Ectodermal cell (in vitro differentiated cells): ENCODE results near the gene SLIRP.
A peak's percentile ranks its signal among the peaks of the same experiment; 100 is the strongest.
"Not testable (repeated sequence)": the region's sequence is repeated elsewhere in the genome, so short reads cannot be mapped to it uniquely, and the experiment has no call there.

ENCODE experiments used
- H3K27ac ChIP-seq: 2 replicates; pipeline ENCODE4 v1.7.0; 2013; ENCODE audit warnings: mild to moderate bottlenecking, low read depth, low read length; ENCODE audit not compliant: insufficient read depth, poor library complexity, severe bottlenecking
- H3K27me3 ChIP-seq: 2 replicates; pipeline ENCODE4 v1.7.0; 2013; ENCODE audit warnings: mild to moderate bottlenecking, low read length; ENCODE audit not compliant: insufficient read depth, control insufficient read depth, poor library complexity, severe bottlenecking
- H3K36me3 ChIP-seq: one replicate; pipeline ENCODE4 v1.7.0; 2013; ENCODE audit warnings: low read length; ENCODE audit not compliant: control insufficient read depth, insufficient read depth
- H3K4me1 ChIP-seq: one replicate; pipeline ENCODE4 v1.7.0; 2013; ENCODE audit warnings: low read length; ENCODE audit not compliant: control insufficient read depth, insufficient read depth
- H3K4me3 ChIP-seq: 2 replicates; pipeline ENCODE4 v1.7.0; 2013; ENCODE audit warnings: low read depth, low read length, control low read depth; ENCODE audit not compliant: insufficient read depth
- H3K9me3 ChIP-seq: 2 replicates; pipeline ENCODE4 v1.7.0; 2013; ENCODE audit warnings: mild to moderate bottlenecking, low read length, moderate library complexity; ENCODE audit not compliant: control insufficient read depth
- WGBS, 2 experiments: methylation state at CpG; one replicate each; pipeline ENCODE4 v1.1.7; 2013; ENCODE audit warnings: missing lambda C conversion rate in 2 of 2; 5-methylcytosine and 5-hydroxymethylcytosine counted together

Gene SLIRP

DNA sequence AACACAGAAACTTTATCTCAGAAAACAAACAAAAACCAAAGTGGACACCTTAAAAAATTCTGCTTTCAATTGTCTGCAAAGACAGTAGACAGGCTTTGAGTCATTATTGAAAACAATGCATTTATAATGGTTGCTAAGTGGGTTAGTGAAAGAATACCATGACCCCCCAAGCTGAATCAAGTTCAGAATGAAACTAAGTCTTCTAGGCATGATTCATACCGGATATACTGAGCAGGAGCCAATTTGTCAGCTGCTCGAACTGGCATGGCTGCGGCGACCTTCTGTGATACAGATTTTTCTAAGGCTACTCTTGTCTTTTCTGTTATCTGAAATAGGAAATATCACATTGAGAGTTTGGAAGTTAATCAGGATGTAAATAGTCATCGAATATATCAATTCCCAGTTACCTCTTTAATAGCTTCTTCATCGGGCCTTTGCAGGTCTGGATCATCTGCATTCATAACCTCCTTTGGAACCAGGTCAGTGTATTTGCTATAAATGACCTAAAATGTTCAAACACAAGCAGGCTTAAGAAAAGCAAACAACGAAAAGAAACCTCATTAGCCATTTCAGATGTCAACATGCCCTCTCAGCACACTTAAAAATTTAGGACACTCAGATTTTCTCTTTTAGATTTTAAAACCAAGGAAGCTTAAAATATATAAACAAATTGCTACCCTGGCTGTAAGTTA lies 30.8 kb downstream of the SLIRP start:
- no peaks in the 10 kb centered on the region for H3K27me3 ChIP-seq
- peaks cover 41% of the 10 kb centered on the region for H3K36me3 ChIP-seq
- no peaks in the 10 kb centered on the region for H3K9me3 ChIP-seq
- no peak overlapping the region for H3K4me3 ChIP-seq
- H3K27ac ChIP-seq = no peak overlapping the region
- WGBS, 2 experiments = 89 to 97% methylated on average over 7 of the region's 7 CpGs
- H3K4me1 ChIP-seq = no peaks in the 10 kb centered on the region

DNA sequence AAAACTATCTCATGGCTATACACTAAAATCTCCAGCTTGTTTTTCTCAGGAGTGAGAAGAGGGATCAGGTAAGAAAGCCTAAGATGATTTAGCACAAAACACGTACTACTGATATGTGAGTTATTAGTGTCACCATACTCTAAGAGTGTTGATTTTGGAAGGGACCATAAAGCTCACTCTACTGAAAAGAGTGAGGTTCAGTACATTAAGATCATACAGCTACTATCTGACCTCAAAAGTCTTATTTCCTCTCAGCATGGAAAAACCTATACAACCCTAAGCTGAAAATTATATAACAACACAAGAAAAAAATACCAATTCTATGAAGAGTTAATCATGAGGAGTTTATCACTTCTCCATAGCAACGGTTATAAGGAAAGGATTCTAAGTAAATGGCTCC lies 33.5 kb downstream of the SLIRP start:
- peaks cover 24% of the 10 kb centered on the region for H3K36me3 ChIP-seq

DNA sequence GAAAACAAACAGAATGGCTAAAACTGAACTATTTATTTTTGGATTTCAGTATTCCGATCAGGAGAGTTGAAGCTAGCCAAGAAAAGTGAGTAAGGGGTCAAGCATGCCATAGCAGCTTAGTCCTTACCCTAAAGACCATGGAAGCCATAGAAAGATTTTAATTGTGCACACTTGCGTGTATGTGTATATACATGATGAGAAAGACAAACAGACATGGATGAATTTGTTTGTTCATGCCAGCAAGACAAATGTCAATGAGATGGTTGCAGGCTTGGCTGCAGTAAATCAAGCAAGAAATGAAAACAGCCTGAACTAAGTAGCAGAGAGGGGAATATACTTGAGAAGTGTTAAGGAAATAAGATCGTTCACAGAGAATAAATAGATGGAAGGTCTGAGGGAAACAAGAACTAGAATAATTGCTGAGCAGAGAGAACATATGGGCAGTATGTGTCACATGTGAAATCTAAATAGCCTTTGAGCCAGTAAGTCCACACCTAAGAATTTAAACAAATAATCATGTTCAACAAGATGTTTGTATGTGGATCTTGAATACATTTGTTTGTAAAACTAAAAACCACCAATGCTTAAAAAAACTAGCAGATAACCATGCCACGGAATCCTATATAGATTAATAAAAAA lies 38.3 kb downstream of the SLIRP start:
- H3K4me3 ChIP-seq = no peak overlapping the region
- no peaks in the 10 kb centered on the region for H3K4me1 ChIP-seq
- peaks cover 42% of the 10 kb centered on the region for H3K36me3 ChIP-seq
- 87 to 88% methylated on average over 3 of the region's 4 CpGs for WGBS, 2 experiments
- H3K27ac ChIP-seq = no peak overlapping the region
- H3K9me3 ChIP-seq = no peaks in the 10 kb centered on the region
- H3K27me3 ChIP-seq = no peaks in the 10 kb centered on the region

More for the DNA sequence above, 33.5 kb downstream of the SLIRP start:
- WGBS, 2 experiments = 97 to 100% methylated on average over 2 of the region's 2 CpGs
- no peaks in the 10 kb centered on the region for H3K4me1 ChIP-seq
- no peaks in the 10 kb centered on the region for H3K9me3 ChIP-seq
- H3K27ac ChIP-seq = no peak overlapping the region
- H3K4me3 ChIP-seq = no peak overlapping the region
- no peaks in the 10 kb centered on the region for H3K27me3 ChIP-seq

DNA sequence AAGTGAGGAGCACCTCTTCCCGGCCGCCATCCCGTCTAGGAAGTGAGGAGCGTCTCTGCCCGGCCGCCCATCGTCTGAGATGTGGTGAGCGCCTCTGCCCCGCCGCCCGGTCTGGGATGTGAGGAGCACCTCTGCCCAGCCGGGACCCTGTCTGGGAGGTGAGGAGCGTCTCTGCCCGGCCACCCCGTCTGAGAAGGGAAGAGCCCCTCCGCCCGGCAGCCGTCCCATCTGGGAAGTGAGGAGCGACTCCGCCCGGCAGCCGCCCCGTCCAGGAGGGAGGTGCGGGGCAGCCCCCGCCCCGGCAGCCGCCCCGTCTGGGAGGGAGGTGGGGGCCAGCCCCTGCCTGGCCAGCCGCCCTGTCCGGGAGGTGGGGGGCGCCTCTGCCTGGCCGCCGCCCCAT lies 39.5 kb downstream of the SLIRP start:
- not testable (repeated sequence) for H3K4me1 ChIP-seq, H3K27me3 ChIP-seq, H3K4me3 ChIP-seq, H3K9me3 ChIP-seq, H3K27ac ChIP-seq
- peaks cover 44% of the 10 kb centered on the region for H3K36me3 ChIP-seq
- WGBS, 2 experiments = 91 to 92% methylated on average over 33 of the region's 33 CpGs

DNA sequence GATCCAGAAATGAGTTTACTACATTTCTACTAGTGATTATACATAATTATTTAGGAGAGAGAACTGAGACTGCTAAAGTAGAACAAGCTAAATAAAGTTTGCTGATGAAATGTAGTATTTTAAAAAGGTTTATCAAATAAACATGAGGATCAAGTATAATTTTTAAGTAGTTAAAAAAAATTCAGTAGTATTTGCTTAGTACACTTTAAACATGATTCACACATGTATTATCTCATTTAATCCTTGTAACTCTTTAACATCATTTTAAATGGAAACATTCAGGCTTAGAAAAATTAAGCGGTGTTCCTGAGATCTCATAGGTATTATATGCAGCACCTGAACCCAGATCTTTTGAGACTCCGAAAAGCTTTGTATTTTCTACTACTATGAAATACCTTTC lies 44.4 kb downstream of the SLIRP start:
- H3K4me1 ChIP-seq = no peaks in the 10 kb centered on the region
- 90 to 92% methylated on average over 1 to 2 of the region's 2 CpGs for WGBS, 2 experiments
- peaks cover 50% of the 10 kb centered on the region for H3K36me3 ChIP-seq
- H3K27me3 ChIP-seq = no peaks in the 10 kb centered on the region
- no peak overlapping the region for H3K27ac ChIP-seq
- no peaks in the 10 kb centered on the region for H3K9me3 ChIP-seq
- H3K4me3 ChIP-seq = no peak overlapping the region

DNA sequence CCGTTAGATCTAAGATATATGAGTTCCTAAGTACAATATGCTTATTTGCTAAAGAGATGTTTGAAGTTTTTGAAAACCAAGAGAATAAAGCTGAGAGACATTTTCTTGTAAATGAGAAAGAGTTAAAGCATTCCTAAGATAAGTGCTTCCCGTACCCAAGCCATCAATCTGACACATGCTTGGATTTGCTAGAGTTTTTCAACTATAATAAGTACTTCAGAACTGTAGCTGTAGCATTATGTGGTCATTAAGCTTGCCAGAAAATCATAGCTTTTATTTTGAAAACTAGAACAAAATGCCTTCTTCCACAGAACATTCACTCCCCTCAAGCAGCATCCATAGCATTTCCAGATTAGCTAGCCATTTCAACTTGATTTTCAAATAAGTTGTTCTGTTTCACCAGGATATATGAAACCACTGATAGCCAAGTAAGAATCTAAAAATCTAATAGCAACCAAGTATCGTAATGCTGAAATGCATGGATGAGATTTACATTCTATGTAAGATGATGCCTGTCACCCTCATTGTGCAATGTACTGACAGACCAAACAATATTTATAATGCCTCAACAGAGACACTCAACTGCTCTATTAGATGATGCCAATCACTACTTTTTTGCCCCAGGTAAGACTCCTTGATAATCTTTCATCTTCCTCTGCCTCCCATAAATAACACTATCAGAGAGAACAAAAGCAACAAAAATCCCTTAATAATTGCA lies 45.1 kb downstream of the SLIRP start:
- Histone ChIP-seq H3K4me3 (no peak overlapping the region), H3K27ac (no peak overlapping the region), H3K4me1 (no peaks in the 10 kb centered on the region), H3K9me3 (no peaks in the 10 kb centered on the region), H3K27me3 (no peaks in the 10 kb centered on the region), H3K36me3 (peaks cover 45% of the 10 kb centered on the region)
- 97 to 100% methylated on average over 1 to 3 of the region's 3 CpGs for WGBS, 2 experiments

DNA sequence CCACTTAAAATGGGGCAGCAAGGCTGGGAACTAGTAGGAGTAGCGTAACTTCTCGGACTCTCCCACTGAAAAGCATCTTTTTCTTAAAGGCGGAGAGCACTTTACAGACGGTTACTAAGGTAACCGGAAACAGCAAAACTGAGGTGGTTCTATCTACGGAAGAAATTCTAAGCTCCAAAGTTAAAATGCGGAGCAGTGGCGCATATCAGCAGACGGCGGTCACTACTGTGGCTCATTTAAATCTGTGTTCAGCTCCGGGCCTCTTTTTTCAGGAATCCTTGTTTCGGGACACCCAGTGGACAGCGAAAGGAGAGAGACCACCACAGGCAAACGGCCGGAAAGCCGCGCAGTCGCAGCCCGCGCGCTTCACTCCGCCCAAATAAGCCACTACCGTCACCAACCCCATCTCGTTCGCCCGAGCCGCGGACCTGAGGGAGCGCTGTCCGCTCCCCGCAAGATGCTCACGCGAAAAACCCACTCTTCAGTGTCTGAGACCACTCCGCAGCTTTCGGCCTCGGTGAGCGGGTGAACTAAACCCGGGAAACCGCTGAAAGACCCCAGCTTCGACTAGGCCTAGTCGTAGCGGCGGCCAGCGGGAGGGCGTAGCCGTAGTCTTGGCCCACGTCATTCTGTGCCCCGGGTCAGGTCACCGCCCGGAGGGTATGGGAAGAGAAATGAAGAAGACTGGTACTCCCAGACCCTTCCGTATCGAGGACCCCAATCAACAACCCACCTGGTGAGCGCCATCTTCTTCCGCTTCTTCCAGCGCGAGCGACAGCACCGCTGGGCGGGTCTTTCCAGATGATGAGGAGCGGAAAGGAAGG lies 52.7 kb downstream of the SLIRP start, which contains the start of gene SNW1:
TSS of gene SNW1 (minus strand) at position 776 of the 824 bp plus-strand sequence. CDS start at position 747, 29 bp downstream.
- H3K4me3 ChIP-seq = peak within 1 kb of the TSS; percentile 77
- no peaks in the 10 kb centered on the region for H3K9me3 ChIP-seq
- H3K27ac ChIP-seq = peak within 1 kb of the TSS; percentile 79
- H3K4me1 ChIP-seq = peaks cover 8% of the 10 kb centered on the region
- no peaks in the 10 kb centered on the region for H3K27me3 ChIP-seq
- no peaks in the 10 kb centered on the region for H3K36me3 ChIP-seq
- 0 to 1% methylated on average over 60 of the region's 60 CpGs for WGBS, 2 experiments

DNA sequence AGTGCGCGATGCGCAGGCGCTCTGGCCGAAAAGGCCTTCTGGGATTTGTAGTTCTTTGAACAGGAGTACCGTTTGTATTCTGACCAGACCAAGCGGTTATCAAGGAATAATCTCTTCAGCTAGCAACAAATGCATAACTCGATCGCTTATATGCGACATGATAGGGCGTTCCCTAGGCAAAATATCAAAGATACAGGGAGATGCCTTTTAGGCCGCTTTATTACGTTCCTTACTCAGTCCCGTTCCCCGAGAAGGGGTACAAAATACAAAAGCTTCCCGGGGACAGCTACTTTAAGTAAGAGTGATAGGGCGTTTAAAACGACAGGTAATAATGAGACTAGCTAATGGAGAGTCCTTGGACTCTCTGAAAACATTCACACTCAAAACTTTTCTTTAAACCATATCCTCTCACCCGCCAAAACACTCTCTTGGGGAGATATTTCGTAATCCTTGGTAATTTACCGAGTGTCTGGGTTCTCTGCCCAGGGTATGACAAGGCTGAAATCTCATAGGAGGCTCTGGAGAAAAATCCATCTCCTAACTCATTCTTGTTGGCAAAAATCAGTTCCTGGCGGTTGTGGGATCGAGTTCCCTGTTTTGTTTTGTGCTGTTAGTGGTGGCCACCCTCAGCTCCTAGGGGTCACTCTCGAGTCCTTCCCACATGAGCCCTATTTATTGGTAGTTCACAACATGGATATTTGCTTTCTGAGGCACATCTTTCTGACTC lies 53.5 kb downstream of the SLIRP start:
- Histone ChIP-seq H3K4me1 (peaks cover 8% of the 10 kb centered on the region), H3K9me3 (no peaks in the 10 kb centered on the region), H3K4me3 (peak overlapping the region; percentile 77), H3K27me3 (no peaks in the 10 kb centered on the region), H3K27ac (no peak overlapping the region), H3K36me3 (no peaks in the 10 kb centered on the region)
- WGBS, 2 experiments = 10 to 14% methylated on average over 23 to 24 of the region's 24 CpGs

DNA sequence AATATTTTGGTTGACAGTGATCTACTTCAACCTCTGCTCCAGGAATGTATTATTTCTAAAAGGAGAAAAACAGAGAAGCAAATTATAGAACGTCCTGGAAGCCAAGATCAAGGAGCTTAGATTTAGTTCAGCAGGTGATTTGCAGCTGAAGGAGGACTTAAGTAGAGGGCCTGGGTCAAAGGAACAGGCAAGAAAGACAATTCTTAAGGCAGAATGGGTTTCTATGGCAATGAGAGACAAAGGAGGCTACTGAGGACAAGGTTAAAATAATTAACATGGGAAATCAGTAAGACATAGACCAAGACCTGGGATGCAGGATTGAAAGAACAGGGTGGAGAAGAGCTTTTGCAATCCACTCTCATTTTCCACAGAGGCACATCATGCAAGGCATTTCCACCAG lies 55.4 kb downstream of the SLIRP start:
- WGBS, 2 experiments = 21 to 26% methylated on average over 1 of the region's 1 CpG
- Histone ChIP-seq H3K9me3 (no peaks in the 10 kb centered on the region), H3K36me3 (no peaks in the 10 kb centered on the region), H3K4me1 (peaks cover 8% of the 10 kb centered on the region), H3K4me3 (no peak overlapping the region), H3K27ac (no peak overlapping the region), H3K27me3 (no peaks in the 10 kb centered on the region)
